ENCODE data around the gene ITM2C. TPM values are rescaled to one million over a fixed set of nuclear protein-coding genes. Genes with fewer than 3 reads are reported as not detected.
A peak's percentile ranks its signal among the peaks of the same experiment; 100 is the strongest.

Gene ITM2C
- polyA plus RNA-seq, 3 donors = 1.4 to 3.2 (median 2.9) TPM

- Mint-ChIP-seq H3K36me3 (no peaks in the 10 kb centered on the region), H3K9me3 (peaks cover 0 to 6% (median 4%) of the 10 kb centered on the region in 7 donors), H3K4me1 (peaks cover 3% of the 10 kb centered on the region), H3K27ac (no peak overlapping the region), H3K27me3 (ENCODE audit: low read depth in 3 of 3) (peaks cover 29 to 40% (median 38%) of the 10 kb centered on the region in 3 donors), H3K4me3 (peak overlapping the region in 1 of 2 donors; percentile 12)
- TF ChIP-seq CTCF (IDR thresholded peaks at IDR 0.05) = peak; percentile 47
- DNase-seq = no peak
- Histone ChIP-seq H3K36me3 (replicated peaks in 1 of 2; ENCODE audit: control insufficient read depth in 1 of 2, insufficient read depth in 2 of 2, low read length in 2 of 2) (no peaks in the 10 kb centered on the region), H4K20me1 (ENCODE audit: insufficient read depth, low read length) (no peaks in the 10 kb centered on the region), H3K9ac (ENCODE audit: insufficient read depth, low read length, poor library complexity, severe bottlenecking) (no peak overlapping the region), H3K4me3 (replicated peaks in 1 of 3; ENCODE audit: low read depth in 2 of 3, low read length in 3 of 3) (no peak overlapping the region), H3K4me1 (ENCODE audit: control insufficient read depth in 1 of 2, insufficient read depth in 2 of 2, low read length in 2 of 2) (peaks cover 4 to 8% of the 10 kb centered on the region in 2 donors), H3K9me3 (replicated peaks in 1 of 2; ENCODE audit: control insufficient read depth in 1 of 2, insufficient read depth in 1 of 2, low read length in 2 of 2) (peaks cover 0 to 5% of the 10 kb centered on the region in 2 donors), H3K4me2 (replicated peaks; ENCODE audit: extremely low read depth, low read length, poor library complexity, severe bottlenecking) (no peak overlapping the region), H3K27ac (ENCODE audit: low read depth in 1 of 2, low read length in 2 of 2) (no peak overlapping the region), H3K79me2 (ENCODE audit: insufficient read depth, low read length) (no peaks in the 10 kb centered on the region), H3K27me3 (ENCODE audit: control insufficient read depth in 2 of 2, insufficient read depth in 2 of 2, low read length in 2 of 2) (peaks cover 0 to 7% of the 10 kb centered on the region in 2 donors), H2AFZ (ENCODE audit: insufficient read depth, low read depth, low read length, poor library complexity, severe bottlenecking) (no peak overlapping the region)
- intact Hi-C loops (cut with micrococcal nuclease) = no loop called here
- WGBS (ENCODE audit: insufficient coverage) = 77% methylated on average over 5 of the region's 7 CpGs
Measured at GRCh38 chr2:230850358-230850658, 14.4 kb upstream of the ITM2C start.

GRCh38 chr2:230852113-230852512 lies 12.6 kb upstream of the ITM2C start:
- no peak overlapping the region for H3K4me3 ChIP-seq (replicated peaks in 1 of 3; ENCODE audit: low read depth in 2 of 3, low read length in 3 of 3)
- no peak overlapping the region for H2AFZ ChIP-seq (ENCODE audit: insufficient read depth, low read depth, low read length, poor library complexity, severe bottlenecking)
- peaks cover 4 to 8% of the 10 kb centered on the region in 2 donors for H3K4me1 ChIP-seq (ENCODE audit: control insufficient read depth in 1 of 2, insufficient read depth in 2 of 2, low read length in 2 of 2)
- DNase-seq = no peak
- WGBS (ENCODE audit: insufficient coverage) = no CpG with 5 or more reads among the region's 4 CpGs
- no peak overlapping the region for H3K4me2 ChIP-seq (replicated peaks; ENCODE audit: extremely low read depth, low read length, poor library complexity, severe bottlenecking)
- peaks cover 0 to 3% of the 10 kb centered on the region in 2 donors for H3K9me3 ChIP-seq (replicated peaks in 1 of 2; ENCODE audit: control insufficient read depth in 1 of 2, insufficient read depth in 1 of 2, low read length in 2 of 2)
- H3K79me2 ChIP-seq (ENCODE audit: insufficient read depth, low read length) = no peaks in the 10 kb centered on the region
- Mint-ChIP-seq H3K27me3 (ENCODE audit: low read depth in 3 of 3) (peaks cover 33 to 38% (median 35%) of the 10 kb centered on the region in 3 donors), H3K27ac (no peak overlapping the region), H3K4me1 (peaks cover 3% of the 10 kb centered on the region), H3K4me3 (no peak overlapping the region), H3K36me3 (no peaks in the 10 kb centered on the region), H3K9me3 (peaks cover 0 to 3% (median 2%) of the 10 kb centered on the region in 7 donors)
- no peaks in the 10 kb centered on the region for H4K20me1 ChIP-seq (ENCODE audit: insufficient read depth, low read length)
- no peak for TF ChIP-seq CTCF (IDR thresholded peaks at IDR 0.05)
- intact Hi-C loops (cut with micrococcal nuclease) = no loop called here
- no peak overlapping the region for H3K27ac ChIP-seq (ENCODE audit: low read depth in 1 of 2, low read length in 2 of 2)
- peaks cover 0 to 7% of the 10 kb centered on the region in 2 donors for H3K27me3 ChIP-seq (ENCODE audit: control insufficient read depth in 2 of 2, insufficient read depth in 2 of 2, low read length in 2 of 2)
- no peak overlapping the region for H3K9ac ChIP-seq (ENCODE audit: insufficient read depth, low read length, poor library complexity, severe bottlenecking)
- H3K36me3 ChIP-seq (replicated peaks in 1 of 2; ENCODE audit: control insufficient read depth in 1 of 2, insufficient read depth in 2 of 2, low read length in 2 of 2) = no peaks in the 10 kb centered on the region

Data from CD14-positive monocyte (primary cell).